H7 (cell line): ENCODE measurements around the gene SLC46A1. TPM values are rescaled to one million over a fixed set of nuclear protein-coding genes. Genes with fewer than 3 reads are reported as not detected.

Source experiments
- DNase-seq: peaks from one replicate; pipeline ENCODE4 v3.0.0; 2012
- H3K27me3 ChIP-seq: 2 replicates; pipeline ENCODE4 v1.6.0; 2011; ENCODE audit warnings: mild to moderate bottlenecking, low read length; ENCODE audit not compliant: control insufficient read depth, insufficient read depth
- H3K36me3 ChIP-seq: replicated peaks from 2 replicates; pipeline ENCODE4 v1.5.1; 2011; ENCODE audit warnings: low read length; ENCODE audit not compliant: control insufficient read depth, insufficient read depth
- H3K4me3 ChIP-seq: 2 replicates; pipeline ENCODE4 v1.5.1; 2011; ENCODE audit warnings: low read depth, mild to moderate bottlenecking, control low read depth, low read length, moderate library complexity; ENCODE audit not compliant: insufficient read depth
- total RNA-seq: library from RNA; depleted of rRNA; stranded (reverse); fragments of >200 nt; shearing (Covaris generic); gene quantifications from 2 replicates; pipeline ENCODE4 v1.2.3, GENCODE V29; 2014

Gene SLC46A1
- total RNA-seq, 1 experiment from 2014 or later = 6.7 TPM

GRCh38 chr17:28413804-28414203, 7.8 kb upstream of the SLC46A1 start:
- DNase-seq = no peak

GRCh38 chr17:28412099-28412498, 6.1 kb upstream of the SLC46A1 start:
- Histone ChIP-seq H3K4me3 (no peak overlapping the region), H3K36me3 (no peaks in the 10 kb centered on the region), H3K27me3 (peaks cover 18% of the 10 kb centered on the region)
- no peak for DNase-seq

More at GRCh38 chr17:28413804-28414203, 7.8 kb upstream of the SLC46A1 start:
- no peak overlapping the region for H3K4me3 ChIP-seq
- no peaks in the 10 kb centered on the region for H3K36me3 ChIP-seq
- peaks cover 21% of the 10 kb centered on the region for H3K27me3 ChIP-seq

- Histone ChIP-seq H3K36me3 (no peaks in the 10 kb centered on the region; the same call in 1 of the 2 replicates), H3K4me3 (no peak overlapping the region), H3K27me3 (peaks cover 5% of the 10 kb centered on the region; the same call in 1 of the 2 replicates)
- no peak for DNase-seq
Observed at GRCh38 chr17:28407974-28408306, 1.9 kb upstream of the SLC46A1 start.

- Histone ChIP-seq H3K27me3 (peaks cover 5% of the 10 kb centered on the region; the same call in 1 of the 2 replicates), H3K36me3 (no peaks in the 10 kb centered on the region; the same call in 1 of the 2 replicates), H3K4me3 (no peak overlapping the region)
- DNase-seq = peak; percentile 72
Observed at GRCh38 chr17:28407130-28407973, 1.3 kb upstream of the SLC46A1 start.

GRCh38 chr17:28406473-28406814, 432 bp upstream of the SLC46A1 start:
- DNase-seq = peak; percentile 51
- H3K4me3 ChIP-seq = peak overlapping the region; percentile 68
- no peaks in the 10 kb centered on the region; the same call in 1 of the 2 replicates for H3K36me3 ChIP-seq
- peaks cover 5% of the 10 kb centered on the region; the same call in 1 of the 2 replicates for H3K27me3 ChIP-seq

- Histone ChIP-seq H3K27me3 (peaks cover 3% of the 10 kb centered on the region; the same call in 1 of the 2 replicates), H3K36me3 (no peaks in the 10 kb centered on the region; the same call in 1 of the 2 replicates), H3K4me3 (peak overlapping the region; percentile 68)
- peak; percentile 60 for DNase-seq
Observed at GRCh38 chr17:28404812-28405570, 1.0 kb downstream of the SLC46A1 start.

GRCh38 chr17:28404461-28404811, 1.6 kb downstream of the SLC46A1 start:
- Histone ChIP-seq H3K27me3 (peaks cover 3% of the 10 kb centered on the region; the same call in 1 of the 2 replicates), H3K4me3 (no peak overlapping the region), H3K36me3 (peaks cover 1% of the 10 kb centered on the region)
- no peak for DNase-seq

GRCh38 chr17:28404007-28404406, 2.0 kb downstream of the SLC46A1 start:
- peaks cover 3% of the 10 kb centered on the region; the same call in 1 of the 2 replicates for H3K27me3 ChIP-seq
- DNase-seq = no peak
- no peak overlapping the region for H3K4me3 ChIP-seq
- peaks cover 3% of the 10 kb centered on the region for H3K36me3 ChIP-seq

GRCh38 chr17:28402844-28403243, 3.2 kb downstream of the SLC46A1 start:
- no peak overlapping the region for H3K4me3 ChIP-seq
- peaks cover 4% of the 10 kb centered on the region for H3K36me3 ChIP-seq
- no peak for DNase-seq
- H3K27me3 ChIP-seq = peaks cover 3% of the 10 kb centered on the region; the same call in 1 of the 2 replicates

- no peak overlapping the region for H3K4me3 ChIP-seq
- peaks cover 3% of the 10 kb centered on the region; the same call in 1 of the 2 replicates for H3K27me3 ChIP-seq
- peak; percentile 62 for DNase-seq
- peaks cover 4% of the 10 kb centered on the region for H3K36me3 ChIP-seq
Observed at GRCh38 chr17:28402224-28402630, 3.8 kb downstream of the SLC46A1 start.

GRCh38 chr17:28399808-28400207, 6.2 kb downstream of the SLC46A1 start:
- Histone ChIP-seq H3K4me3 (no peak overlapping the region), H3K36me3 (peaks cover 4% of the 10 kb centered on the region), H3K27me3 (peaks cover 3% of the 10 kb centered on the region; the same call in 1 of the 2 replicates)
- DNase-seq = no peak

GRCh38 chr17:28398280-28398981, 7.6 kb downstream of the SLC46A1 start:
- Histone ChIP-seq H3K36me3 (peaks cover 4% of the 10 kb centered on the region), H3K4me3 (no peak overlapping the region), H3K27me3 (no peaks in the 10 kb centered on the region)
- no peak for DNase-seq

GRCh38 chr17:28397687-28398279, 8.2 kb downstream of the SLC46A1 start:
- no peak for DNase-seq
- peaks cover 4% of the 10 kb centered on the region for H3K36me3 ChIP-seq
- H3K27me3 ChIP-seq = no peaks in the 10 kb centered on the region
- H3K4me3 ChIP-seq = no peak overlapping the region

GRCh38 chr17:28397275-28397674, 8.7 kb downstream of the SLC46A1 start:
- H3K4me3 ChIP-seq = no peak overlapping the region
- H3K36me3 ChIP-seq = peaks cover 4% of the 10 kb centered on the region; the same call in 1 of the 2 replicates
- H3K27me3 ChIP-seq = no peaks in the 10 kb centered on the region
- DNase-seq = no peak
